Neutrophil (primary cell): ENCODE data around the gene SERPINA4.
"Not testable (repeated sequence)": the region's sequence is repeated elsewhere in the genome, so short reads cannot be mapped to it uniquely, and the experiment has no call there.

Source experiments
- H3K27ac ChIP-seq: fragments of 200-600 bp; sonication (generic); 2 replicates; pipeline ENCODE4 v1.5.1; 2016; ENCODE audit warnings: mild to moderate bottlenecking, moderate library complexity
- H3K27me3 ChIP-seq: fragments of 200-600 bp; sonication (generic); 2 replicates; pipeline ENCODE4 v1.6.0; 2016; ENCODE audit warnings: mild to moderate bottlenecking
- H3K36me3 ChIP-seq: fragments of 200-600 bp; sonication (generic); 2 replicates; pipeline ENCODE4 v1.5.1; 2017
- H3K4me1 ChIP-seq, 2 experiments: fragments of 200-600 bp in 1 of 2; sonication (generic) in 1 of 2; 1 replicate in 1 of 2; 2 replicates in 1 of 2; pipeline versions ENCODE4 v1.5.1 to v1.6.1; 2013 to 2016; ENCODE audit warnings: low read depth in 1 of 2, low read length in 1 of 2, mild to moderate bottlenecking in 1 of 2, moderate library complexity in 1 of 2; ENCODE audit not compliant: control insufficient read depth in 1 of 2, insufficient read depth in 1 of 2
- H3K4me3 ChIP-seq, 2 experiments: fragments of 200-600 bp in 1 of 2; sonication (generic) in 1 of 2; 1 replicate in 1 of 2; 2 replicates in 1 of 2; pipeline ENCODE4 v1.5.1; 2013 to 2016; ENCODE audit warnings: low read depth in 1 of 2, low read length in 1 of 2, mild to moderate bottlenecking in 1 of 2, moderate library complexity in 1 of 2
- H3K9me3 ChIP-seq: fragments of 200-600 bp; sonication (generic); 2 replicates; pipeline ENCODE4 v1.5.1; 2016
- TF ChIP-seq, protein P1 (sequence below): fragments of 200-600 bp; sonication (generic); IDR thresholded peaks from 2 replicates; pipeline ENCODE4 v1.5.1; 2016; ENCODE audit warnings: antibody characterized with exemption

The SERPINA4 gene

DNA sequence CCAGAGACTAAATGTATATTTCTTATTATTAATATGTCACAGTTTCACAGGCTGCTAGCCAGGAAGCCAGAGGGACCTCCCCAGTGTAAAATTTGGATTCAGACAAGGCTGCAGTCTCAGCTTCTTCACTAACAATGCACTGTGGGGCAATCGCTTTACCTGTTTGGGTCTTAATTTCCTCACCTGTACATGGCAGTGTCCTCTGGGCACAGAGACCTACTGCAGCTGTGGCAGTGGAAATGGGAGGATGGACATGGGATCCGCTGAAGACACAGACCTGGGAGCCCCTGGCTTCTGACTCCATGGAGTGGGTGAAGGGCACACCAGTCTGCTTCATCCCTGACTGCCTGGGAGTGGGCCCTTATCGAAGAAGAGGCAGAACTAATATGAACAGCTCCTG, 13.1 kb downstream of the SERPINA4 start:
- H3K4me3 ChIP-seq, result no peak overlapping the region
- TF ChIP-seq, protein P1, sequence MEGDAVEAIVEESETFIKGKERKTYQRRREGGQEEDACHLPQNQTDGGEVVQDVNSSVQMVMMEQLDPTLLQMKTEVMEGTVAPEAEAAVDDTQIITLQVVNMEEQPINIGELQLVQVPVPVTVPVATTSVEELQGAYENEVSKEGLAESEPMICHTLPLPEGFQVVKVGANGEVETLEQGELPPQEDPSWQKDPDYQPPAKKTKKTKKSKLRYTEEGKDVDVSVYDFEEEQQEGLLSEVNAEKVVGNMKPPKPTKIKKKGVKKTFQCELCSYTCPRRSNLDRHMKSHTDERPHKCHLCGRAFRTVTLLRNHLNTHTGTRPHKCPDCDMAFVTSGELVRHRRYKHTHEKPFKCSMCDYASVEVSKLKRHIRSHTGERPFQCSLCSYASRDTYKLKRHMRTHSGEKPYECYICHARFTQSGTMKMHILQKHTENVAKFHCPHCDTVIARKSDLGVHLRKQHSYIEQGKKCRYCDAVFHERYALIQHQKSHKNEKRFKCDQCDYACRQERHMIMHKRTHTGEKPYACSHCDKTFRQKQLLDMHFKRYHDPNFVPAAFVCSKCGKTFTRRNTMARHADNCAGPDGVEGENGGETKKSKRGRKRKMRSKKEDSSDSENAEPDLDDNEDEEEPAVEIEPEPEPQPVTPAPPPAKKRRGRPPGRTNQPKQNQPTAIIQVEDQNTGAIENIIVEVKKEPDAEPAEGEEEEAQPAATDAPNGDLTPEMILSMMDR, result no peak
- no peaks in the 10 kb centered on the region for H3K27me3 ChIP-seq
- H3K9me3 ChIP-seq, result no peaks in the 10 kb centered on the region
- H3K27ac ChIP-seq, result no peak overlapping the region
- no peaks in the 10 kb centered on the region for H3K4me1 ChIP-seq
- H3K36me3 ChIP-seq, result no peaks in the 10 kb centered on the region

DNA sequence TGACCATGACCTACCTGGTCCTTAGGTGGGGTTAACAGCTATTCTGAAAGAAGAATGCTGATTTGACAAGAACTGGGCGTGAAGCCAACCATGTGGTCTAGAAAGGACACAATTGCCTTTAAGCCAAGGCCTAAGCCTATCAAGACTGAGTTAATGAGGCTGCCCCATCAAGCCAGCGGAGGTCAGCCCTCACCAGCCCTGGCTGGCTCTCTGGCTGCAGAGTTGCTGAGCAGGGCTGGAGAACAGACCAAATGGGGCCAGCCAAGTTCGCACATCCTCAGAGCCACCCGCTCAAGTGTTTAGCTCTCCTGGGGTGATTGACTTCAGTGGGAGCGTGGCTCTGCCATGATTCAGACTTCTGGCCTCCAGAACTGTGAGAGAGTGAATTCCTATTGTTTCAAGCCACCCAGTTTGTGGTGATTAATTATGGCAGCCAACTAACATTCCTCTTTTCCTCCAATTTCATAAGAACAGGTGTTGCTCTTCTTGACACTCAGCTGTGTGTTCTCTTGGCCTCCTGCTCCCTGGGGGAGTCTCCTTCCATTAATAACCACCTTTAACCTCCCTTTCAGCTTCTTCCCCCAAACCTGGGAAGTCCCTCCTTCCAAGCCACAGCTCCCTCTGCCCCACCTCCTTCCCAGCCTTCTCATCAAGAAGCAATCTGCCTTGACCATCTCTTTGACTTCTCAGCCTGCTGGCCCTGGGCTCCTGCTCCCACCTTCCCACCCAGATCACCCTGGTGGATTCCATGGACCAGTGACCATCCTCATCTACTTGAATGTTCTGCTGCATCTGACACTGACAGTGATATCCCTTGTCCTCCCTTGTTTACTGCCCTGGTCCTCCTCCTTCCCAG, 14.7 kb downstream of the SERPINA4 start:
- peaks cover 4% of the 10 kb centered on the region for H3K27me3 ChIP-seq
- no peaks in the 10 kb centered on the region for H3K36me3 ChIP-seq
- no peaks in the 10 kb centered on the region for H3K9me3 ChIP-seq
- TF ChIP-seq, protein P1, result no peak
- H3K4me3 ChIP-seq, result no peak overlapping the region
- no peaks in the 10 kb centered on the region for H3K4me1 ChIP-seq
- H3K27ac ChIP-seq, result no peak overlapping the region

GRCh38 chr14:94577472-94577871, 16.2 kb downstream of the SERPINA4 start:
- not testable (repeated sequence) for H3K36me3 ChIP-seq, H3K4me3 ChIP-seq, H3K4me1 ChIP-seq, H3K9me3 ChIP-seq, H3K27ac ChIP-seq
- peaks cover 12% of the 10 kb centered on the region for H3K27me3 ChIP-seq

GRCh38 chr14:94578712-94579111, 17.5 kb downstream of the SERPINA4 start:
- Histone ChIP-seq H3K36me3 (no peaks in the 10 kb centered on the region), H3K27me3 (peaks cover 12% of the 10 kb centered on the region), H3K27ac (no peak overlapping the region), H3K9me3 (no peaks in the 10 kb centered on the region), H3K4me1 (no peaks in the 10 kb centered on the region), H3K4me3 (no peak overlapping the region)
- TF ChIP-seq, protein P1, result no peak

DNA sequence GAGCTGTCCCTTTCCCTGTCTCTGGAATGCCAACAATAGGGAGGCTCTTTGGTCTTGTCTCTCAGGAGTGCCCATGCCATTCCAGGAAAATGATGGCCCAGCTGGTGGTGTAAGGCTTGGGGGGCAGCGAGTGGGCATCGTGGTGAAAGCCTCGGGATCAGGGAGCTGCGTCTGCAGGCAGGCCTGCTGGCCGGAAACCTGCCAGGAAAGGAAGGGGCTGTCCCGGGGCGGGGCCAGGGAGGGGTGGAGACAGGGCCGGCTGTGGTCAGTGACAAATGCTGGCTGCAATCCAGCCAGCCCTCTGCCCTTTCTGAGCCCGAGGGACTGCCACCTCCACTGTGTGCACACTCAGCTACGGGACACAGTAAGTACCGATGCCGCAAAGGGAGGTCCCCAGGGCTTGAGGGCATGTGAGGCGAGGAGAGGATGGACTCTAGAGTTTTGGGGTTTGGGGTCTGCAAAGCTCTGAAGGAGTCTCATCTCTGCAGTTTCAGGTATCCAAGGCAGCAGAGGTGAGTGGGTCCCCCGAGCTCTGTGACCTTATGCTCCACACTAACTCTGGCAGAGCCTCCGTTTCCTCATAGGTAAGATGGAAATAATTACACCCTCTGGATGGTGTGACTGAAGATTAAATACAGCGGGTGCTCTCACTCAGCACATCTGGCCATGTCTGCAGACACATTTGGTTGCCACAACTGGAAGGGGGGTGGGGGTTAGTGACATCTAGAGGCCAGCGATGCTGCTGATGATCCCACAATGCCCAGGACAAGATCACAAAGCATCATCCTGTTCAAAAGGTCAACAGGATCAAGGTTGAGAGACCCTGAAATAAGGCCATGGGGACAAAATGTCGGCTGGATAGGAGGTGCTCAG, 20.1 kb downstream of the SERPINA4 start, which contains the start of gene SERPINA5:
Gene SERPINA5 (plus strand): TSS at position 300 of the 873 bp plus-strand sequence. CDS start 5,937 bp downstream, outside the sequence.
- H3K27ac ChIP-seq, result no peak within 1 kb of the TSS
- peaks cover 12% of the 10 kb centered on the region for H3K27me3 ChIP-seq
- H3K4me1 ChIP-seq, result no peaks in the 10 kb centered on the region
- no peak within 1 kb of the TSS for H3K4me3 ChIP-seq
- no peaks in the 10 kb centered on the region for H3K9me3 ChIP-seq
- H3K36me3 ChIP-seq, result no peaks in the 10 kb centered on the region
- TF ChIP-seq, protein P1, result no peak
